Inferior parietal cortex (tissue), 1 donor: ENCODE results near the gene LRRC74A.
"Not testable (repeated sequence)": the region's sequence is repeated elsewhere in the genome, so short reads cannot be mapped to it uniquely, and the experiment has no call there.

Experiments
- DNase-seq: peaks from one replicate; pipeline ENCODE4 v3.0.0-alpha.2; 2016; ENCODE audit errors: extremely low spot score

Gene LRRC74A

GRCh38 chr14:76884853-76885276 is 58.7 kb downstream of the LRRC74A start:
- no peak for DNase-seq

- no peak for DNase-seq
Measured at GRCh38 chr14:76887191-76887590, 61.0 kb downstream of the LRRC74A start.

- no peak for DNase-seq
Measured at GRCh38 chr14:76891391-76891790, 65.2 kb downstream of the LRRC74A start.

- no peak for DNase-seq
Measured at GRCh38 chr14:76894308-76894707, 68.1 kb downstream of the LRRC74A start.

GRCh38 chr14:76898006-76898405 is 71.8 kb downstream of the LRRC74A start:
- not testable (repeated sequence) for DNase-seq

GRCh38 chr14:76900682-76901081 is 74.5 kb downstream of the LRRC74A start:
- no peak for DNase-seq

GRCh38 chr14:76901171-76902055 is 75.2 kb downstream of the LRRC74A start:
- no peak for DNase-seq

- DNase-seq: no peak
Measured at GRCh38 chr14:76902591-76902990, 76.4 kb downstream of the LRRC74A start.

GRCh38 chr14:76904100-76904739 is 78.0 kb downstream of the LRRC74A start:
- DNase-seq: no peak

- DNase-seq: no peak
Measured at GRCh38 chr14:76904740-76905569, 78.7 kb downstream of the LRRC74A start.

- no peak for DNase-seq
Measured at GRCh38 chr14:76908834-76909233, 82.6 kb downstream of the LRRC74A start.

- DNase-seq: no peak
Measured at GRCh38 chr14:76909266-76909665, 83.1 kb downstream of the LRRC74A start.

- DNase-seq: no peak
Measured at GRCh38 chr14:76910371-76910890, 84.2 kb downstream of the LRRC74A start.

- no peak for DNase-seq
Measured at GRCh38 chr14:76911473-76911872, 85.3 kb downstream of the LRRC74A start.

- not testable (repeated sequence) for DNase-seq
Measured at GRCh38 chr14:76914533-76915081, 88.4 kb downstream of the LRRC74A start.

- no peak for DNase-seq
Measured at GRCh38 chr14:76916040-76916715, 90.0 kb downstream of the LRRC74A start.

- DNase-seq: no peak
Measured at GRCh38 chr14:76917158-76917596, 91.0 kb downstream of the LRRC74A start.

- DNase-seq: no peak
Measured at GRCh38 chr14:76917745-76918255, 91.6 kb downstream of the LRRC74A start.

- DNase-seq: no peak
Measured at GRCh38 chr14:76918256-76918781, 92.1 kb downstream of the LRRC74A start.

GRCh38 chr14:76918782-76919394 is 92.7 kb downstream of the LRRC74A start:
- peak; percentile 82 for DNase-seq
